ENCODE results near the gene MLXIPL.
"Not testable (repeated sequence)": the region's sequence is repeated elsewhere in the genome, so short reads cannot be mapped to it uniquely, and the experiment has no call there.

Gene MLXIPL

DNA sequence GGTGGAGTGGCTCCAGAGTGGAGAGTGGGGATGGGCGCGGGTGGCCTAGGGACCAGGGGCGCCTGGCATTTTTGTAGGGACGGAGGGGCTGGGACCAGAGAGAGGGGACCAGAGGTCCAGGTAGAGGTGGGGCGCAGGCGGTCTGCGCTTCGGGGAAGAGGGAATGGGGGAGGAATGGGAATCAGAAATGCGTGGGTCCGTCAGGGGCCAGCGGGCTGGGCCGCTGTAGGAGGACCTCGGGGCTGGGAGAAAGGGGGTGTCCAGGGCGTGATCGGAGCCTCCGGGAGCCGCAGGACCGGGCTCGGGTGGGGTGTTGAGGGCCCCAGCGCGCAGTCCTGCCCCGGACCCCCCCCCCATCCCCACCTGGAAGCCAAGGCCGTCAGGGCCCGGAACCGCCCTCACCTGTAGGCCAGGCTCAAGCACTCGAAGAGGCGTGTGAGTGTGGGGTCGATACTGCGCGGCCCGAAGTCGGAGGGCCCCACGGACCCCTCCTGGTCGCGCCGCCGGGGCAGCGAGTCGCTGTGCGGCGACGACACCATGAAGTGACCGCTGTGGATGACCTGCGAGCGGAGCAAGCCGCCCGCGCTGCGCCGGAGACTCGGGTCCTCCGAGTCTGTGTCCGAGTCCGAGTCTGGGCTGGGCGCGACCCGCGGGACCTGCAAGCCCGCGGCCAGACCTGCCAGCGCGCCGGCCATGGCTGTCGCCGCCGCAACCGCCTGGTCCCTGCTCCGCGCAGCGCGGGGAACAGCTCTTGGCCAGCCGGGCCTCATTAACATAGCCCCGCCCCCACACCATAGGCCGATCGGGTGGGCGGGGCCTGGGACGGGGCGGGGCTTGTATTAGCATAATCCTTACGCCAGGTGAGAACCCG, at the start of gene MLXIPL:
Gene MLXIPL (minus strand): TSS at position 725 of the 871 bp plus-strand sequence. CDS start 30 bp downstream, at position 695.
- peak; percentile 44 to 72 for DNase-seq (ENCODE audit: low read depth in 2 of 2)

DNA sequence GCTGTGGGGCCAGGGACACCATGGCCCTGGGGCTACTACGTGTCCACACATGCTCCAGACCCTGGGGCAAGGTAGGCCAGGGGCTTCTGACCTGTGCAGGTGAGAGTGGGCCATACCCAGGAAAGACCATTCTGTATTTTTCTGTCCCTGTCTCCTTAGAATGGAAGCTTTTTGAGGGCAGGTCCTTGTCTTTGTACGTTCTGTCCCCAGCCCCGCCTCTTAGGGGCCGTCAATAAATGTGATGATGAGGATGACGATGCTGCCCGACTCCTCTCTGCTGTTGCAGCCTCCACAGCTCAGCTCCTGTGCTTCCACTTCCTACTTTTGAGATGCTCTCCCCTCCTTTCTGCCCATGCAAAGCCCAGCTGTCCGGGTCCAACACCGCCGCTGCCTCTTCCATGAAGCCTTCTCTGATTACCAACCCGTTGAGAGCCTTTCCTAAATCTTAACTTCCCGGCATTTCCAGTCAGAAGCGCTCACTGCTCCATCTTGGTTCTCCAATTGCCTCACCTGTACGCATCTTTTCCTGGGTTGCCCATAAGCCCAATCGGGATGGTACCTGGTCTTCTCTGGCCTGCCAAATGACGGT, 47.6 kb upstream of the MLXIPL start:
- DNase-seq (ENCODE audit: low read depth in 2 of 2): no peak

GRCh38 chr7:73671322-73671661, 47.0 kb upstream of the MLXIPL start:
- DNase-seq (ENCODE audit: low read depth in 2 of 2): no peak

DNA sequence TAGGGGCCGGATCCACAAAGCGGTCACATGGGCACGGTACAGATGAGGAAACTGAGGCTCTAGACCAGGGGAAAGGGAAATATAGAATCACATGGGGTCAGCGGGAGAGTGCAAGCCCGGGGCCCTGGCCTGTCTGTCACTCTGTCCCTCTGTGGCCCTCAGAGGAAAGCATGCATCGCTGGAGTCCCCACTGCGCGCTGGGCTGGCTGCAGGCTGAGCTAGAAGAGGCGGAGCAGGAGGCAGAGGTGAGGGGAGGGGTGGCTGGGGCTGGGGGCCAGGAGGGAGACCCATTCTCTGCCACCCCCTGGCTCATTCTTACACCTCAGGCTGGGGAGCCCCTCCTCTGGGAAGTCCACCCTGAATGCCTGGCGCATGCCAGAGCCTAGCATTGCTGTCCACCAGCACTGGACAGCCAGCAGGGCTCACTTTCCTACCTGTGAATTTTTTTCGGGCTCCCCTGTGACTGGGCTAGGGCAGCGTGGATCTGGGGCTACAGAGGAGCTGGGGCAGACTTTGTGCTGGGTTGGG, 45.6 kb upstream of the MLXIPL start:
- DNase-seq (ENCODE audit: low read depth in 2 of 2): no peak

- no peak for DNase-seq (ENCODE audit: low read depth in 2 of 2)
Measured at GRCh38 chr7:73669288-73669701, 45.0 kb upstream of the MLXIPL start.

DNA sequence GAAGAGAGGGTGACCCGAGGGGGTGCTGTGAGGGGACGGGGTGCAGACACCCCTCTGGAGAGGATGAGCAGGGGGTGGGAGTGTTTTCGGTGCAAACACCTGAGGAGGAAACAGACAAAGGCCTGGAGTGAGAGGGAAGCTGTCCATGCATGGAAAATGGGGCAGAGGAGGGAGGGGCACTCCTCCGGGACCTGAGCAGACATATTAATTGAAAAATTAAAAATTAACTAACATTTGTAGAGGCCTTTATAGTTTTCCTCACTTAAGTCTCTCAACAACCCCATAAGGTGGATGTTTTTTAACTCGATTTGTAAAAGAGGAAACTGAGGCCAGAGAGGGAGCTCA, 44.5 kb upstream of the MLXIPL start:
- DNase-seq (ENCODE audit: low read depth in 2 of 2): no peak

DNA sequence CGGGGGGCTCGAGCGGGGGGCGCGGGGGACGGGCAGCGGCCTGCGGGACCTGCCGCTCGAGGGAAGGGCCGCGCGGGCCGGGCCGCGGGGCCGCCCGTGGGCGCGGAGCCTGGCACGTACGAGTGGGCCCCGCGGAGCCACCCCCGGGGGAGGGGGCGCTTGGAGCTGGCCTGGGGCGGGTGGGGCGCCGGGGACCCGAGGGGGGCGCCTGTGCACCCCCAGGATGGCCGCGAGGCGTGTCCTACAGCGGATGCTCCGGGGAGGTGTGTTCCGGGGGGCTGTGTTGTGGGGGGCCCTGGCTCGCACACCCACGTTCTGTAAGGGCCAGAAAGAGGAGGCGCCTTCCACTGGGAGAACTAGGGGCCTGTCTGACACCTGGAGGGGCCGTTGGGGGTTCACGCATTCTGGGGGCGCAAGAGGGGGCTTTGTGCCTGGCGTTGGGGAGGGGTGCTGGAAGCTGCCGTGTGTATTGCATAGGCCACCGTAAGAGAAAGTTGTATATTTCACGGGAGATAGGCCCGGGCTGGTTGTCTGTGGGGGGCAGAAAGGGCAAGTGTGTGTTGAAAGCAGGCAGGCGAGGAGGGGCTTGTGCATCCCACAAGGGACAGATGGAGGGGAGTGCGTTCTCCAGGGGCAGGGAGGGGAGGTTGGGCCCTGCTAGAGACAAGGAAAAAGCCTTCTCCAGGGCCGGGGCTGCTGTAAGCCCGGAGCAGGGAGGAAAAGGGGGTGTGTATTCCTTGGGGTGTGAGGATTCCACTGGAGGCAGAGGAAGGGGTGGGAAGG, 44.0 kb upstream of the MLXIPL start:
- DNase-seq (ENCODE audit: low read depth in 2 of 2): no peak

DNA sequence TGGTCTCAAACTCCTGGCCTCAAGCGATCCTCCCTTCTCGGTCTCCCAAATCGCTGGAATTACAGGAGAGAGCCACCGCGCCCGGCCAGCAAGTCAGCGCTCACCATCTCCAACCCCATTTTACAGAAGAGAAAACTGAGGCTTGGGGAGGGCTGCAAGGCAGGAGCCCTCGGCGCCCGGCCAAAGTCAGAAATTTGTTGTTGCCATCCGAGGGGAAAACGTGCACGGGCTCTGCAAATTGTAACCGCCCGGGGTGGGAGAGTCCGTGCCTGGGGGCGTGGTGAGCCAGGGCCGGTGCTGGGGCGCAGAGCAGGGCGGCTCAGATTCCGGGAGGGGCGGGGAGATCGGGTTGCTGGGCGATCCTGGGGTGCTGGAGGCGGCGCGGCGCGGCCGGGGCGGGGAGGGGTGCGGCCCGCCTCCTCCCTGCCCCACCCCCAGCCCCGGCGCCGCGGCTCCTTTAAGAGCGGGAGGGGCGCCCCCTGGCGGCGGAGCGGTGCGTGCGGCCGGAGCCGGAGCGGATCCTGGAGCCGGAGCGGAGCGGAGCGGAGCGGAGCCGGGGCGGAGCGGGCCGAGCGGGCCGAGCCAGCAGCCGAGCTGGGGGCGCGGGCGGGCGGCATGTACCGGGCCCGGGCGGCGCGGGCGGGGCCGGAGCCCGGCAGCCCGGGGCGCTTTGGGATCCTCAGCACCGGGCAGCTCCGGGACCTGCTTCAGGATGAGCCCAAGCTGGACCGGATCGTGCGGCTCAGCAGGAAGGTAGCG, 43.2 kb upstream of the MLXIPL start, which contains the start of gene VPS37D:
Gene VPS37D (plus strand): TSS at position 488 of the 759 bp plus-strand sequence. CDS start 128 bp downstream, at position 616.
- peak; percentile 75 to 91 for DNase-seq (ENCODE audit: low read depth in 2 of 2)

- no peak for DNase-seq (ENCODE audit: low read depth in 2 of 2)
Measured at GRCh38 chr7:73663033-73663432, 38.7 kb upstream of the MLXIPL start.

- DNase-seq (ENCODE audit: low read depth in 2 of 2): not testable (repeated sequence)
Measured at GRCh38 chr7:73660594-73660993, 36.3 kb upstream of the MLXIPL start.

- DNase-seq (ENCODE audit: low read depth in 2 of 2): no peak
Measured at GRCh38 chr7:73659983-73660382, 35.7 kb upstream of the MLXIPL start.

- not testable (repeated sequence) for DNase-seq (ENCODE audit: low read depth in 2 of 2)
Measured at GRCh38 chr7:73655309-73655708, 31.0 kb upstream of the MLXIPL start.

GRCh38 chr7:73652541-73652949, 28.2 kb upstream of the MLXIPL start:
- no peak for DNase-seq (ENCODE audit: low read depth in 2 of 2)

DNA sequence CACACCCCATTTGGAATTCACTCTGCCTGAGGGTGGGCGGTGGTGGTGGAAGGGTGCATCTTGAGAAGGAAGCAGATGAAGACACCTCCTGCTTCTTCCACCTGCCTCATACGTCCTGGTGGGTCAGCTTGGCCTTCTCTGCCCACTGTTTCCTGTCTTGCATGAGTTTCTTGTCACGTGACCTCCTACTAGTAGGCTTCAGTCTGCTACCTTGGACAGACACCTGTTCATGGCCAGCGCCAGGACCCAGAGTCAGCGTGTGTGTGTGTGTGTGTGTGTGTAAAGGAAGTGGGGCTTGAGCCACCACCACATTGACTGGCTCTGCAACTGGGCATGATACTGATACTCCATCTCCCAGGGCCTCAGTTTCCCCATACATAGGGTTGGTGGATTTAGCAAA, 26.2 kb upstream of the MLXIPL start:
- no peak for DNase-seq (ENCODE audit: low read depth in 2 of 2)

GRCh38 chr7:73649576-73649975, 25.3 kb upstream of the MLXIPL start:
- no peak for DNase-seq (ENCODE audit: low read depth in 2 of 2)

- no peak for DNase-seq (ENCODE audit: low read depth in 2 of 2)
Measured at GRCh38 chr7:73648593-73649332, 24.4 kb upstream of the MLXIPL start.

DNA sequence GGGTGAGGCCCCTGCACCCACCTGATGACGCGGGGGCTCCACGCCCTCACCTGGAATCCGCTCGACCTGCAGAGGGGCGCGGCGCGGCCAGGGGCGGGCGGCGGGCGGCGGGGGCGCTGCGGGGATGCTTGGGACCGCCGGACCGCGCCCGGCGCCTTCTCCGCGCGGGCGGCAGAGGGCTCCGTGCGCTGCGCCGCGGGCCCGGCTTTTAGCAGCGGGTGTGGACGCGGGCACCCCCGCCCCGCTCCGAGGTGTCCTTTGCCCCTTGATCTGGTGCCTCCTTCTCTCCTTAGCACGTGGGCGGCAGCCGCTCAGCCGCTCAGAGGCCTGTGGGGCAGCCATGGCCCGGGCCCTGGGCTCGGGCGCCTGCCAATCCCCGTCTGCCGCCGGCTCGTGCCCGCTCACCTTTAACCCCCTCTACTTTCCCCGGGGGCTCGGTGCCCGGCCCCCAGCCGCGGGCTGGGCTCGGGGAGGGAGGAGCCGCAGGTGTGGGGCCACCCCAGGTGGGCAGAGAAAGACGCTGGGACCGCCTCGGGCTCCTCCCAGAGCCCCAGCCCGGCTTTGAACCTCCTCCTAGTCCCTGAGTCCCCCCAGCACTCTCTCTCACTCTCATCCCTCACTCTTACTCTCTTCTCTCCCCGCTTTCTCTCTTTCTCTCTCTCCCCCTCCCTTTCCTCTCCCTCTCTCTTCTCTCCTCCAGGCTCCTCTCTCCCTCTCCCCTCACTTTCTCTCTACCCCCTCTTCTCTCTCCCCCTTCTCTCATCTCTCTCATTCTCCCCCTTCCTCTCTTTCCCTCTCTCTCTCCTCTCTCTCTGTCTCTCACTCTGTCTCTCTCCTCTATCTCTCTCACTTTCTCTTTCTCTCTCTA, 23.6 kb upstream of the MLXIPL start:
- DNase-seq (ENCODE audit: low read depth in 2 of 2): no peak

DNA sequence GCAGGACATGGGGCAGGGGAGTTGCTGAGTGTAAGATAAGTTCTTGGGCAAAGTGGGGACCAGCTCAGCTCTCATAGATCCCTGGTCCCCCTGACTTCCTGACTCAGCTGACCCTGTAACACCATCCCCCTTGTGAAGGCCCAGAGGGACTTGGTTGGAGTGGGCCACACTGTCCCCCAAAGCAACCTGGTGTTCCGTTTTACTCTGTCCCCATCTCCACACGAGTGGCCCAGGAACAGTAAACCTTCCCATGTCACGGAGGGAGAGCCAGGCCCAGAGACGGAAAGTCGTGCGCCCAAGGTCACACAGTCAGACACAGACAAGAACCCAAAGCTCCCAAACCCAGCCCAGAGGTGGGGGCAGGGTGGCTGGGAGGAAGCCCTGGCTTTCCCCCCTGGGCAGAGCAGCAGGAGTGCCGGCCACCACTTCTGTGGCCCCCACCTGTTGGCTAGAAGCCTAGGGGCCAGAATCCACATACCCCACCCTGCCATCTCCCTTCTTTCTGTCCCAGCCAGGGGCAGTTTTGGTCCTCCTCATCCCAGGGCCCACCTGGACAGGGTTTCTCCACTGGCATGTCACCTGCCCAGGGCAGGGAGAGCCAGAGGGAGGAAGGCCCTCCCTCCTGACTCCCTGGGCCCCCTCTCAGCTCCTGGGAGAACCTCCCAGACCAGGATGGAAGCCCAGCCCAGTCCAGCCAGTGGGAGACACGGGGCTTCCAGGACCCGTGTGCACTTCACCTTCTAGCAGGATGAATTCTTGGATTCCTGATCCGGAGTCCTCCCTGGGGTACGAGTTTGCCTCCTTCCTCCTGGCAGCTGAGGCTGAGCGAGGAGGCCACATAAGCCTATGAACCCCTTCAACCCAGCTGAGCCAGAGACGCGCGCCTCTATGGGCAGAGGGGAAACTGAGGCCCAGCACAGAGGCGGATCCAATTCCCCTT, 22.7 kb upstream of the MLXIPL start:
- no peak for DNase-seq (ENCODE audit: low read depth in 2 of 2)

Data from stimulated activated CD4-positive, alpha-beta T cell treated with anti-CD3 and anti-CD28 coated beads, Interleukin-15, amount 100 ng/mL, for 48 hours (primary cell).